H1 (cell line): Measurements from ENCODE around the gene PVR. TPM values are rescaled to one million over a fixed set of nuclear protein-coding genes. Genes with fewer than 3 reads are reported as not detected.

Experiments used
- CTCF ChIA-PET: fragments of 300-600 bp; sonication (Branson Sonifier 250); formaldehyde crosslinking; loops from one replicate; lab custom pipeline; 2021; ENCODE audit not compliant: partially characterized antibody; lab: Charles Lee
- POLR2A ChIA-PET: fragments of 300-600 bp; sonication (Branson Sonifier 250); formaldehyde crosslinking; loops from one replicate; lab custom pipeline; 2021; ENCODE audit warnings: inconsistent platforms; ENCODE audit not compliant: partially characterized antibody; lab: Charles Lee
- DNase-seq, 2 experiments: peaks; one replicate each; pipeline versions ENCODE4 v3.0.0 to v3.0.0-alpha.2; 2010 to 2022; ENCODE audit warnings: low spot score in 2 of 2, low read depth in 1 of 2, mixed read lengths in 1 of 2
- FAIRE-seq: peaks from 2 replicates; lab custom pipeline; 2011; peaks lifted over from hg19 to GRCh38; lab: Jason Lieb, UNC
- H2AFZ ChIP-seq: 2 replicates; pipeline ENCODE4 v1.8.1; 2012; ENCODE audit warnings: low read length, inconsistent platforms
- H2AK5ac ChIP-seq: 2 replicates; pipeline ENCODE4 v1.6.1; 2013; ENCODE audit warnings: low read depth, low read length
- H2BK120ac ChIP-seq: replicated peaks from 2 replicates; pipeline ENCODE3; 2013; ENCODE audit warnings: low read depth, low read length, inconsistent platforms
- H2BK12ac ChIP-seq: 2 replicates; pipeline ENCODE4 v1.6.1; 2013; ENCODE audit warnings: low read depth, low read length
- H2BK15ac ChIP-seq: 2 replicates; pipeline ENCODE4 v1.6.1; 2013; ENCODE audit warnings: low read length
- H2BK20ac ChIP-seq: 2 replicates; pipeline ENCODE4 v1.6.1; 2013; ENCODE audit warnings: low read length
- H2BK5ac ChIP-seq: 2 replicates; pipeline ENCODE4 v1.6.1; 2013; ENCODE audit warnings: low read depth, low read length
- H3K14ac ChIP-seq: 2 replicates; pipeline ENCODE4 v1.6.1; 2013; ENCODE audit warnings: inconsistent platforms; ENCODE audit not compliant: insufficient read length
- H3K18ac ChIP-seq: 2 replicates; pipeline ENCODE4 v1.6.1; 2013; ENCODE audit warnings: low read length; ENCODE audit errors: extremely low read depth
- H3K23ac ChIP-seq: 2 replicates; pipeline ENCODE4 v1.6.1; 2013; ENCODE audit warnings: inconsistent platforms; ENCODE audit not compliant: insufficient read length
- H3K23me2 ChIP-seq: 2 replicates; pipeline ENCODE4 v1.6.1; 2013; ENCODE audit warnings: low read depth, low read length
- H3K27ac ChIP-seq: 2 replicates; pipeline ENCODE4 v1.6.1; 2011; ENCODE audit warnings: low read depth, low read length, inconsistent platforms
- H3K27me3 ChIP-seq, 4 experiments: replicated peaks in 1 of 4; 1 replicate in 1 of 4; 2 replicates in 3 of 4; pipeline versions ENCODE4 v1.6.1 to v1.8.1; 2011 to 2013; ENCODE audit warnings: low read length in 3 of 4, mild to moderate bottlenecking in 3 of 4, inconsistent platforms in 2 of 4, mixed read lengths in 2 of 4, moderate library complexity in 1 of 4; ENCODE audit not compliant: control insufficient read depth in 3 of 4, insufficient read depth in 3 of 4; ENCODE audit errors: extremely low read depth in 1 of 4
- H3K36me3 ChIP-seq, 4 experiments: 2 replicates each; pipeline versions ENCODE4 v1.6.1 to v1.8.1; 2011 to 2013; ENCODE audit warnings: mild to moderate bottlenecking in 4 of 4, low read length in 3 of 4, moderate library complexity in 2 of 4, control low read depth in 1 of 4, inconsistent platforms in 1 of 4; ENCODE audit not compliant: insufficient read depth in 4 of 4, control insufficient read depth in 2 of 4
- H3K4ac ChIP-seq: replicated peaks from 2 replicates; pipeline ENCODE3; 2013; ENCODE audit warnings: low read length, low read depth, mixed read lengths, inconsistent platforms; ENCODE audit not compliant: insufficient read length
- H3K4me1 ChIP-seq, 4 experiments: replicated peaks in 1 of 4; 1 replicate in 1 of 4; 2 replicates in 3 of 4; pipeline versions ENCODE4 v1.6.1 to v1.8.1; 2011 to 2013; ENCODE audit warnings: low read length in 3 of 4, inconsistent platforms in 2 of 4, mixed read lengths in 1 of 4; ENCODE audit not compliant: insufficient read depth in 4 of 4, control insufficient read depth in 3 of 4
- H3K4me2 ChIP-seq, 2 experiments: 2 replicates each; pipeline versions ENCODE4 v1.6.1 to v1.8.1; 2011 to 2013; ENCODE audit warnings: low read depth in 2 of 2, low read length in 2 of 2, control low read depth in 1 of 2, inconsistent platforms in 1 of 2, mild to moderate bottlenecking in 1 of 2; ENCODE audit not compliant: insufficient read depth in 1 of 2
- H3K4me3 ChIP-seq, 4 experiments: fragments of 200-600, 300-600 bp in 1 of 4; sonication (generic), shearing (Covaris generic), sonication (Bioruptor Twin) in 1 of 4; 2 replicates each; pipeline versions ENCODE4 v1.5.1 to v1.8.1; 2011 to 2016; ENCODE audit warnings: low read length in 4 of 4, low read depth in 3 of 4, control low read depth in 2 of 4, inconsistent platforms in 2 of 4, mild to moderate bottlenecking in 2 of 4, mixed read lengths in 1 of 4, moderate library complexity in 1 of 4; ENCODE audit not compliant: insufficient read depth in 2 of 4; ENCODE audit errors: extremely low read depth in 1 of 4
- H3K56ac ChIP-seq: replicated peaks from 2 replicates; pipeline ENCODE3; 2013; ENCODE audit warnings: low read depth, mild to moderate bottlenecking, mixed read lengths, low read length, inconsistent platforms; ENCODE audit not compliant: insufficient read length
- H3K79me1 ChIP-seq: 2 replicates; pipeline ENCODE4 v1.6.1; 2013; ENCODE audit warnings: low read depth, low read length, control low read depth
- H3K79me2 ChIP-seq, 2 experiments: 2 replicates each; pipeline versions ENCODE4 v1.6.1 to v1.8.1; 2012 to 2013; ENCODE audit warnings: low read length in 2 of 2, mild to moderate bottlenecking in 2 of 2, inconsistent platforms in 1 of 2; ENCODE audit not compliant: insufficient read depth in 2 of 2, control insufficient read depth in 1 of 2
- H3K9ac ChIP-seq, 4 experiments: replicated peaks in 1 of 4; 1 replicate in 1 of 4; 2 replicates in 3 of 4; pipeline versions ENCODE4 v1.6.1 to v1.8.1; 2011 to 2013; ENCODE audit warnings: low read depth in 3 of 4, low read length in 3 of 4, control low read depth in 2 of 4, mild to moderate bottlenecking in 2 of 4, moderate library complexity in 2 of 4, inconsistent platforms in 1 of 4; ENCODE audit errors: extremely low read depth in 1 of 4
- H3K9me3 ChIP-seq, 2 experiments: 2 replicates each; pipeline versions ENCODE4 v1.6.1 to v1.8.1; 2012 to 2013; ENCODE audit warnings: mild to moderate bottlenecking in 2 of 2, moderate library complexity in 2 of 2, control low read depth in 1 of 2, inconsistent platforms in 1 of 2, low read depth in 1 of 2, low read length in 1 of 2, mixed read lengths in 1 of 2; ENCODE audit not compliant: insufficient read depth in 2 of 2
- H4K20me1 ChIP-seq, 2 experiments: replicated peaks in 1 of 2; 2 replicates each; pipeline versions ENCODE3 to v1.8.1; 2011 to 2013; ENCODE audit warnings: inconsistent platforms in 2 of 2, low read length in 2 of 2, mild to moderate bottlenecking in 1 of 2; ENCODE audit not compliant: insufficient read depth in 2 of 2, control insufficient read depth in 1 of 2
- H4K5ac ChIP-seq: 2 replicates; pipeline ENCODE4 v1.6.1; 2013; ENCODE audit warnings: low read length, low read depth, mixed read lengths, inconsistent platforms; ENCODE audit not compliant: insufficient read length
- H4K8ac ChIP-seq: 2 replicates; pipeline ENCODE4 v1.8.0; 2013; ENCODE audit warnings: mild to moderate bottlenecking, moderate library complexity, low read length, inconsistent platforms; ENCODE audit not compliant: insufficient read depth; ENCODE audit errors: extremely low read depth
- H4K91ac ChIP-seq: replicated peaks from 2 replicates; pipeline ENCODE3; 2013; ENCODE audit warnings: low read length, mixed read lengths, inconsistent platforms; ENCODE audit not compliant: insufficient read length
- ATF2 ChIP-seq: IDR thresholded peaks from 2 replicates; pipeline ENCODE4 v1.6.1; 2012; ENCODE audit warnings: low read length, inconsistent platforms
- EP300 ChIP-seq, 2 experiments: IDR thresholded peaks; 1 replicate in 1 of 2; 2 replicates in 1 of 2; pipeline ENCODE4 v1.6.1; 2011 to 2012; ENCODE audit warnings: low read depth in 2 of 2, low read length in 2 of 2, mild to moderate bottlenecking in 2 of 2, borderline replicate concordance in 1 of 2, inconsistent platforms in 1 of 2, moderate library complexity in 1 of 2
- HDAC2 ChIP-seq, 2 experiments: fragments of 300-600 bp in 1 of 2; sonication (generic) in 1 of 2; IDR thresholded peaks; 2 replicates each; pipeline ENCODE4 v1.6.1; 2011 to 2012; ENCODE audit warnings: low read depth in 2 of 2, low read length in 2 of 2, mild to moderate bottlenecking in 2 of 2, moderate library complexity in 2 of 2, borderline replicate concordance in 1 of 2, inconsistent platforms in 1 of 2
- POU5F1 ChIP-seq: IDR thresholded peaks from 2 replicates; pipeline ENCODE4 v1.6.1; 2011; ENCODE audit warnings: low read depth, mild to moderate bottlenecking, low read length, moderate library complexity
- RFX5 ChIP-seq: IDR thresholded peaks from 2 replicates; pipeline ENCODE4 v1.6.1; 2011; ENCODE audit warnings: low read depth, low read length, improper control_type of control experiment, borderline replicate concordance
- SP2 ChIP-seq: IDR thresholded peaks from 2 replicates; pipeline ENCODE4 v1.6.1; 2012; ENCODE audit warnings: mild to moderate bottlenecking, low read length, inconsistent platforms
- SRF ChIP-seq: IDR thresholded peaks from 2 replicates; pipeline ENCODE4 v1.6.1; 2011; ENCODE audit warnings: mild to moderate bottlenecking, low read depth, low read length, moderate library complexity
- WGBS, 2 experiments: shearing (Covaris generic) in 1 of 2; methylation state at CpG; one replicate each; pipeline versions ENCODE4 v1.1.6 to v1.1.7; 2013 to 2015; ENCODE audit warnings: low lambda C conversion rate in 2 of 2, mixed read lengths in 2 of 2, inconsistent platforms in 1 of 2, low coverage in 1 of 2, missing lambda C conversion rate in 1 of 2; ENCODE audit not compliant: insufficient replicate concordance in 2 of 2, insufficient coverage in 1 of 2, insufficient read length in 1 of 2; ENCODE audit errors: extremely low coverage in 1 of 2, missing lambda C conversion rate in 1 of 2; 5-methylcytosine and 5-hydroxymethylcytosine counted together
- polyA plus RNA-seq, 7 experiments: library from polyadenylated mRNA; depleted of rRNA in 3 of 7; stranded (reverse) in 5 of 7; unstranded in 2 of 7; fragments of >200 nt in 5 of 7; fragments of 200-250 nt in 2 of 7; gene quantifications; 1 replicate in 5 of 7; 2 replicates in 1 of 7; 4 replicates in 1 of 7; pipeline versions ENCODE4 v1.2.1 to v1.2.3, GENCODE V29; 2011 to 2013; ENCODE audit warnings: missing spikeins in 2 of 7, mixed read lengths in 2 of 7
- total RNA-seq: library from RNA; stranded (reverse); fragmentation: NEBNext Ultra II Directional; extraction: Animal tissue kit (Norgen Biotek cat#: 25700); gene quantifications from 2 replicates; pipeline ENCODE4 v1.2.1, GENCODE V29; 2021

PVR gene
- total and polyA plus RNA-seq, 2 of the 8 experiments (the other 6 are each of a cell fraction or from before 2014, with no cell fraction given): 13.3 to 14.8 TPM

- Histone ChIP-seq H4K5ac (no peak overlapping the region), H2AFZ (no peak overlapping the region), H3K23me2 (no peaks in the 10 kb centered on the region), H3K4me2 (no peak overlapping the region), H3K18ac (no peak overlapping the region), H2AK5ac (0 out of 2 replicates have a peak overlapping the region, but pooled peaks have one; percentile 65), H2BK12ac (peak overlapping the region; percentile 88), H3K79me1 (no peaks in the 10 kb centered on the region), H3K23ac (no peak overlapping the region)
- DNase-seq: no peak
- TF ChIP-seq POU5F1: no peak
- no peak for TF ChIP-seq EP300 (IDR thresholded peaks at IDR 0.05; ENCODE audit: borderline replicate concordance in 1 of 2, low read depth in 2 of 2, low read length in 2 of 2)
- TF ChIP-seq SP2: no peak
- no peak for TF ChIP-seq ATF2
- TF ChIP-seq SRF: no peak
- no peak for TF ChIP-seq RFX5
- no peak for TF ChIP-seq HDAC2 (IDR thresholded peaks at IDR 0.05; ENCODE audit: borderline replicate concordance in 1 of 2, low read depth in 2 of 2, low read length in 2 of 2)
- TF ChIP-seq, all 59 proteins: peak for 0
- peaks cover 0 to 8% (median 4%) of the 10 kb centered on the region in 4 experiments; a peak in 5 of 7 replicates for H3K4me1 ChIP-seq
- no peak overlapping the region for H2BK120ac ChIP-seq
- no peak overlapping the region for H4K91ac ChIP-seq
- no peak overlapping the region for H3K4ac ChIP-seq
- no peaks in the 10 kb centered on the region for H3K79me2 ChIP-seq
- H3K36me3 ChIP-seq: no peaks in the 10 kb centered on the region
- H3K14ac ChIP-seq: no peak overlapping the region
- no peak overlapping the region for H3K56ac ChIP-seq
- H2BK20ac ChIP-seq: no peak overlapping the region
- no peak overlapping the region for H3K9ac ChIP-seq
- no peak overlapping the region for H3K27ac ChIP-seq
- H4K8ac ChIP-seq: no peak overlapping the region
- 83% methylated on average over 1 of the region's 1 CpG; no CpG with 5 or more reads in 1 of the 2 experiments for WGBS, 2 experiments
- no peak overlapping the region for H3K4me3 ChIP-seq
- H2BK15ac ChIP-seq: no peak overlapping the region
- FAIRE-seq: no peak
- H3K27me3 ChIP-seq: no peaks in the 10 kb centered on the region
- no peaks in the 10 kb centered on the region for H4K20me1 ChIP-seq
- no peak overlapping the region; the same call in 1 of the 2 replicates for H2BK5ac ChIP-seq
- no peaks in the 10 kb centered on the region for H3K9me3 ChIP-seq
- ChIA-PET CTCF (interaction anchor here (1.5 to 6.5 kb wide), 5 partner anchors 12 to 35 kb away, joined by 3 to 42 read pairs (median 6); no protein-coding TSS in a partner anchor), POLR2A (interaction anchor here (1.2 kb wide), 1 partner anchor 10 kb away, joined by 3 read pairs; no protein-coding TSS in a partner anchor)
Observed at GRCh38 chr19:44605547-44605946, 38.2 kb upstream of the PVR start.
